KMS-11 (cell line): ENCODE results near the gene SLC24A2.

Experiments used
- H2AFZ ChIP-seq: fragments of 200-600 bp; sonication (generic); 2 replicates; pipeline ENCODE4 v1.6.1; 2016; ENCODE audit warnings: antibody characterized with exemption, mixed run types, low read depth
- H3K27ac ChIP-seq: fragments of 200-600 bp; sonication (generic); 2 replicates; pipeline ENCODE4 v1.6.1; 2016; ENCODE audit warnings: mild to moderate bottlenecking, mixed run types
- H3K27me3 ChIP-seq: fragments of 200-600 bp; sonication (generic); 2 replicates; pipeline ENCODE4 v1.6.1; 2017; ENCODE audit warnings: mild to moderate bottlenecking, low read depth, mixed run types, moderate library complexity; ENCODE audit not compliant: insufficient read depth
- H3K36me3 ChIP-seq: fragments of 200-600 bp; sonication (generic); 2 replicates; pipeline ENCODE4 v1.6.1; 2017; ENCODE audit warnings: mild to moderate bottlenecking, mixed run types; ENCODE audit not compliant: insufficient read depth
- H3K4me1 ChIP-seq: fragments of 200-600 bp; sonication (generic); 2 replicates; pipeline ENCODE4 v1.6.1; 2016; ENCODE audit warnings: mild to moderate bottlenecking, low read depth, mixed run types; ENCODE audit not compliant: poor library complexity, severe bottlenecking
- H3K4me2 ChIP-seq: fragments of 200-600 bp; sonication (generic); 2 replicates; pipeline ENCODE4 v1.7.0; 2016; ENCODE audit warnings: mild to moderate bottlenecking, mixed run types
- H3K4me3 ChIP-seq: fragments of 200-600 bp; sonication (generic); IDR thresholded peaks from 2 replicates; pipeline ENCODE4 v1.6.1; 2017; ENCODE audit warnings: low read depth, low read length, mixed read lengths; ENCODE audit not compliant: insufficient read depth
- H3K79me2 ChIP-seq: fragments of 200-600 bp; sonication (generic); 2 replicates; pipeline ENCODE4 v1.6.1; 2016; ENCODE audit warnings: low read depth, mixed run types; ENCODE audit not compliant: insufficient read depth
- H3K9ac ChIP-seq: fragments of 200-600 bp; sonication (generic); 2 replicates; pipeline ENCODE4 v1.6.1; 2016; ENCODE audit warnings: mild to moderate bottlenecking, mixed run types
- H4K20me1 ChIP-seq: fragments of 200-600 bp; sonication (generic); 2 replicates; pipeline ENCODE4 v1.6.1; 2016; ENCODE audit warnings: mild to moderate bottlenecking, mixed run types; ENCODE audit not compliant: insufficient read depth
- CTCF ChIP-seq: fragments of 200-600 bp; sonication (generic); conservative IDR thresholded peaks from 2 replicates; pipeline ENCODE4 v1.6.1; 2017; ENCODE audit warnings: low read depth, mild to moderate bottlenecking, antibody characterized with exemption, low read length, moderate library complexity, mixed read lengths

Gene SLC24A2

DNA sequence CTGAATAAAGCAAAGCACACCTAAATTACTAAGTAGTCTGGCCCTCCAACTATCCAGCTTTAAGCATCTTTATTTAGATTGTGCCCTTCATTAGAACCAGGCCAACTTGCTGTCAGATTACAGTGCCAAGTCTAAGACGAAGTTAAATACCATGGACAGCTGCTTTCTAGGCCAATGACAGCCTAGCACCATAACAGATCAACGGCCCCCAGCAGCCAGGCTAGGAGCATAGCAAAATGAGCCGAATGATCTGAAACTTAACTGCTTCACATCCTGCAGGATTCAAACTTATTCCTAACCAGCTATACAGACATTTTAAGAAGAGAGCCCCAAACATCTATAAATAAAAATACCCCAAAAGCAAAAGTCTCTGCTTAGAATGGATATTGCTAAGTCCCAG lies 6.8 kb downstream of the SLC24A2 start:
- Histone ChIP-seq H3K9ac (no peak overlapping the region), H3K79me2 (no peaks in the 10 kb centered on the region), H3K27me3 (no peaks in the 10 kb centered on the region), H3K27ac (no peak overlapping the region), H3K36me3 (no peaks in the 10 kb centered on the region), H3K4me1 (no peaks in the 10 kb centered on the region), H2AFZ (no peak overlapping the region), H4K20me1 (no peaks in the 10 kb centered on the region), H3K4me3 (no peak overlapping the region), H3K4me2 (no peak overlapping the region)
- TF ChIP-seq CTCF: no peak

- no peak overlapping the region for H3K4me2 ChIP-seq
- no peaks in the 10 kb centered on the region for H3K27me3 ChIP-seq
- H3K36me3 ChIP-seq: no peaks in the 10 kb centered on the region
- H3K27ac ChIP-seq: no peak overlapping the region
- H3K79me2 ChIP-seq: no peaks in the 10 kb centered on the region
- no peak overlapping the region for H2AFZ ChIP-seq
- H3K9ac ChIP-seq: no peak overlapping the region
- no peak overlapping the region for H3K4me3 ChIP-seq
- no peaks in the 10 kb centered on the region for H4K20me1 ChIP-seq
- TF ChIP-seq CTCF: no peak
- H3K4me1 ChIP-seq: no peaks in the 10 kb centered on the region
Observed at GRCh38 chr9:19781240-19781639, 7.6 kb downstream of the SLC24A2 start.

GRCh38 chr9:19771446-19771845 lies 17.4 kb downstream of the SLC24A2 start:
- H3K27me3 ChIP-seq: no peaks in the 10 kb centered on the region
- no peaks in the 10 kb centered on the region for H3K79me2 ChIP-seq
- no peak overlapping the region for H3K27ac ChIP-seq
- no peaks in the 10 kb centered on the region for H3K36me3 ChIP-seq
- TF ChIP-seq CTCF: no peak
- no peak overlapping the region for H3K9ac ChIP-seq
- H3K4me3 ChIP-seq: no peak overlapping the region
- H3K4me1 ChIP-seq: no peaks in the 10 kb centered on the region
- no peaks in the 10 kb centered on the region for H4K20me1 ChIP-seq
- no peak overlapping the region for H3K4me2 ChIP-seq
- H2AFZ ChIP-seq: no peak overlapping the region

DNA sequence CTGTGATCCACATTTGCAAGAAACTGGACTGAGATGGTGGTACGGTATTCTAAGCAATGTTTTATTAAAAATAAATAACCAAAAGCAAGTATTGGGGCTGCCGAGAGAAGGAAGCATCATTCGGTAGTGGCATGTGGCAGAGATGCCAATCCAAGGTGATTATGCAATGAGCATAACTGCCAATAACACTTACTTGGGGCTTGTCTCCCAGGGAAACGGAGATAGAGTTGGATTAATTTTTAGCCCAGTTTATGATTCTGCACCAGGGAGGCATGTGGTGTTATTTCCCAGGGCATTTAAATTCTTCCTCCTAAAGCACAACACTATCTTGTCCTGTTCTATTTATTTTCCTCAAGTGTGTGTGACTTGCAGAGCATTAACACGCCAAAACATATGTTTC lies 17.9 kb downstream of the SLC24A2 start:
- Histone ChIP-seq H3K4me3 (no peak overlapping the region), H3K79me2 (no peaks in the 10 kb centered on the region), H3K4me2 (no peak overlapping the region), H3K9ac (no peak overlapping the region), H4K20me1 (no peaks in the 10 kb centered on the region), H3K4me1 (no peaks in the 10 kb centered on the region), H2AFZ (no peak overlapping the region), H3K27ac (no peak overlapping the region), H3K36me3 (no peaks in the 10 kb centered on the region), H3K27me3 (no peaks in the 10 kb centered on the region)
- no peak for TF ChIP-seq CTCF

DNA sequence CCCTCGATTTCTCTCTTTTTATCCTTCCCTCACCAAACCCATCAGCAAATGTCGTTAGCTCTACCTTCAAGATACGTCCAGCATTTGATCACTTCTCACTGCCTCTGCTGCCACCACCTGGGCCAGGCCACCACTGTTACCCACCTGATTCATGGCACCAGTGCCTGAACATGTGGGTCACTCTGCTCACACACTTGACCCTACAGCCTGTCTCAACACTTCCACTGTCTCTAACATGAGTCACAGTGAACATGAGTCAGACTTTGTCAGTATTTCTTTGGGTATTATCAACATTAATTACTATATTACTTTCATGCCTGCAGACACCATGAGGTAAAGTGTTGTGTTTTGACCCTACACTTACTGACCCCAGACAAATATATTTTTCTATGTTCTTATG lies 19.6 kb downstream of the SLC24A2 start:
- no peak overlapping the region for H3K27ac ChIP-seq
- no peak overlapping the region for H2AFZ ChIP-seq
- H3K4me1 ChIP-seq: no peaks in the 10 kb centered on the region
- no peak overlapping the region for H3K9ac ChIP-seq
- no peaks in the 10 kb centered on the region for H3K36me3 ChIP-seq
- no peak for TF ChIP-seq CTCF
- no peak overlapping the region for H3K4me2 ChIP-seq
- H3K4me3 ChIP-seq: no peak overlapping the region
- no peaks in the 10 kb centered on the region for H4K20me1 ChIP-seq
- H3K27me3 ChIP-seq: no peaks in the 10 kb centered on the region
- H3K79me2 ChIP-seq: no peaks in the 10 kb centered on the region
